Neural progenitor cell (in vitro differentiated cells): Measurements from ENCODE around the gene PTPRB. TPM values are rescaled to one million over a fixed set of nuclear protein-coding genes. Genes with fewer than 3 reads are reported as not detected.

Experiments
- DNase-seq: peaks from one replicate; pipeline ENCODE4 v3.0.0-alpha.2; 2016; ENCODE audit warnings: low spot score
- H2AFZ ChIP-seq: fragments of 200-600 bp; sonication (generic); replicated peaks from 2 replicates; pipeline ENCODE4 v1.6.1; 2016; ENCODE audit warnings: antibody characterized with exemption
- H3F3A ChIP-seq: fragments of 200-600 bp; sonication (generic); 2 replicates; pipeline ENCODE4 v1.6.1; 2016; ENCODE audit warnings: antibody characterized with exemption, low read depth
- H3K27ac ChIP-seq: fragments of 200-600 bp; sonication (generic); 2 replicates; pipeline ENCODE4 v1.5.1; 2016; ENCODE audit warnings: mild to moderate bottlenecking
- H3K27me3 ChIP-seq: fragments of 200-600 bp; sonication (generic); 2 replicates; pipeline ENCODE4 v1.6.1; 2016; ENCODE audit warnings: mild to moderate bottlenecking, moderate library complexity
- H3K36me3 ChIP-seq: fragments of 200-600 bp; sonication (generic); 2 replicates; pipeline ENCODE4 v1.5.1; 2016
- H3K4me1 ChIP-seq: fragments of 200-600 bp; sonication (generic); 2 replicates; pipeline ENCODE4 v1.6.1; 2016; ENCODE audit warnings: mixed run types
- H3K4me2 ChIP-seq: fragments of 200-600 bp; sonication (generic); 2 replicates; pipeline ENCODE4 v1.6.1; 2016
- H3K4me3 ChIP-seq: fragments of 200-600 bp; sonication (generic); 2 replicates; pipeline ENCODE4 v1.5.1; 2016
- H3K79me2 ChIP-seq: fragments of 200-600 bp; sonication (generic); 2 replicates; pipeline ENCODE4 v1.6.1; 2016; ENCODE audit warnings: low read depth
- H3K9ac ChIP-seq: fragments of 200-600 bp; sonication (generic); 2 replicates; pipeline ENCODE4 v1.6.1; 2016
- H3K9me3 ChIP-seq: fragments of 200-600 bp; sonication (generic); 2 replicates; pipeline ENCODE4 v1.5.1; 2016; ENCODE audit warnings: low read depth
- H4K20me1 ChIP-seq: fragments of 200-600 bp; sonication (generic); 2 replicates; pipeline ENCODE4 v1.6.1; 2016; ENCODE audit warnings: low read depth
- H3K27ac Mint-ChIP-seq: 3 replicates; pipeline ENCODE4 v1.8.0; 2021; ENCODE audit warnings: mixed read lengths
- H3K27me3 Mint-ChIP-seq: 2 replicates; pipeline ENCODE4 v1.8.0; 2022; ENCODE audit warnings: low read depth, mild to moderate bottlenecking, inconsistent platforms, moderate library complexity, mixed read lengths; ENCODE audit not compliant: insufficient read depth
- H3K36me3 Mint-ChIP-seq: 3 replicates; pipeline ENCODE4 v1.8.0; 2021; ENCODE audit warnings: mixed read lengths
- H3K4me1 Mint-ChIP-seq: 3 replicates; pipeline ENCODE4 v1.8.0; 2021; ENCODE audit warnings: mixed read lengths
- H3K4me3 Mint-ChIP-seq: 3 replicates; pipeline ENCODE4 v1.8.0; 2021; ENCODE audit warnings: mild to moderate bottlenecking, moderate library complexity, mixed read lengths
- H3K9me3 Mint-ChIP-seq: 3 replicates; pipeline ENCODE4 v1.8.0; 2020; ENCODE audit warnings: mixed read lengths
- EZH2 ChIP-seq: fragments of 200-600 bp; sonication (generic); IDR thresholded peaks from 2 replicates; pipeline ENCODE4 v1.6.1; 2017; ENCODE audit warnings: antibody characterized with exemption, mild to moderate bottlenecking, moderate library complexity
- EZH2phosphoT487 ChIP-seq: fragments of 200-600 bp; sonication (generic); IDR thresholded peaks from 2 replicates; pipeline ENCODE4 v1.6.1; 2017; ENCODE audit warnings: antibody characterized with exemption
- total RNA-seq: library from RNA; depleted of rRNA; stranded (reverse); fragments of >200 nt; gene quantifications from 2 replicates; pipeline ENCODE4 v1.2.3, GENCODE V29; 2015; ENCODE audit warnings: low replicate concordance
- TF ChIP-seq, protein P1 (sequence below): fragments of 200-600 bp; sonication (generic); IDR thresholded peaks from 2 replicates; pipeline ENCODE4 v1.5.1; 2017; ENCODE audit warnings: antibody characterized with exemption, mild to moderate bottlenecking

The PTPRB gene
- total RNA-seq, 1 donor from 2014 or later, result not detected

- no peak overlapping the region for H3K9ac ChIP-seq
- H3F3A ChIP-seq, result no peaks in the 10 kb centered on the region
- H3K27me3 Mint-ChIP-seq, result no peaks in the 10 kb centered on the region
- H3K4me1 Mint-ChIP-seq, result no peaks in the 10 kb centered on the region
- H2AFZ ChIP-seq, result no peak overlapping the region
- H3K79me2 ChIP-seq, result no peaks in the 10 kb centered on the region
- TF ChIP-seq, protein P1, sequence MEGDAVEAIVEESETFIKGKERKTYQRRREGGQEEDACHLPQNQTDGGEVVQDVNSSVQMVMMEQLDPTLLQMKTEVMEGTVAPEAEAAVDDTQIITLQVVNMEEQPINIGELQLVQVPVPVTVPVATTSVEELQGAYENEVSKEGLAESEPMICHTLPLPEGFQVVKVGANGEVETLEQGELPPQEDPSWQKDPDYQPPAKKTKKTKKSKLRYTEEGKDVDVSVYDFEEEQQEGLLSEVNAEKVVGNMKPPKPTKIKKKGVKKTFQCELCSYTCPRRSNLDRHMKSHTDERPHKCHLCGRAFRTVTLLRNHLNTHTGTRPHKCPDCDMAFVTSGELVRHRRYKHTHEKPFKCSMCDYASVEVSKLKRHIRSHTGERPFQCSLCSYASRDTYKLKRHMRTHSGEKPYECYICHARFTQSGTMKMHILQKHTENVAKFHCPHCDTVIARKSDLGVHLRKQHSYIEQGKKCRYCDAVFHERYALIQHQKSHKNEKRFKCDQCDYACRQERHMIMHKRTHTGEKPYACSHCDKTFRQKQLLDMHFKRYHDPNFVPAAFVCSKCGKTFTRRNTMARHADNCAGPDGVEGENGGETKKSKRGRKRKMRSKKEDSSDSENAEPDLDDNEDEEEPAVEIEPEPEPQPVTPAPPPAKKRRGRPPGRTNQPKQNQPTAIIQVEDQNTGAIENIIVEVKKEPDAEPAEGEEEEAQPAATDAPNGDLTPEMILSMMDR, result no peak
- no peak for TF ChIP-seq EZH2
- TF ChIP-seq EZH2phosphoT487, result no peak
- no peaks in the 10 kb centered on the region for H3K36me3 Mint-ChIP-seq
- no peaks in the 10 kb centered on the region for H3K36me3 ChIP-seq
- H3K4me2 ChIP-seq, result no peak overlapping the region
- H3K9me3 Mint-ChIP-seq, result no peaks in the 10 kb centered on the region
- H3K9me3 ChIP-seq, result no peaks in the 10 kb centered on the region
- no peak overlapping the region for H3K27ac ChIP-seq
- no peaks in the 10 kb centered on the region for H3K27me3 ChIP-seq
- no peak overlapping the region for H3K4me3 ChIP-seq
- H3K4me1 ChIP-seq, result peaks cover 6% of the 10 kb centered on the region
- H3K27ac Mint-ChIP-seq, result no peak overlapping the region
- no peaks in the 10 kb centered on the region for H4K20me1 ChIP-seq
- H3K4me3 Mint-ChIP-seq, result no peak overlapping the region
- no peak for DNase-seq
These were observed 79.5 kb downstream of the PTPRB start for GRCh38 chr12:70557583-70558191.

- Histone ChIP-seq H3K36me3 (no peaks in the 10 kb centered on the region), H3K79me2 (no peaks in the 10 kb centered on the region), H3K4me3 (no peak overlapping the region), H4K20me1 (no peaks in the 10 kb centered on the region), H3K9ac (no peak overlapping the region), H3K27me3 (no peaks in the 10 kb centered on the region), H3K4me1 (peaks cover 6% of the 10 kb centered on the region), H3F3A (no peaks in the 10 kb centered on the region), H3K27ac (no peak overlapping the region), H3K4me2 (no peak overlapping the region), H3K9me3 (no peaks in the 10 kb centered on the region), H2AFZ (no peak overlapping the region)
- TF ChIP-seq, protein P1, result no peak
- TF ChIP-seq EZH2phosphoT487, result no peak
- Mint-ChIP-seq H3K27me3 (no peaks in the 10 kb centered on the region), H3K9me3 (no peaks in the 10 kb centered on the region), H3K27ac (no peak overlapping the region), H3K36me3 (no peaks in the 10 kb centered on the region), H3K4me3 (no peak overlapping the region), H3K4me1 (no peaks in the 10 kb centered on the region)
- no peak for DNase-seq
These were observed 80.9 kb downstream of the PTPRB start for GRCh38 chr12:70556179-70556869.

- H4K20me1 ChIP-seq, result no peaks in the 10 kb centered on the region
- H3K4me1 ChIP-seq, result peaks cover 6% of the 10 kb centered on the region
- no peaks in the 10 kb centered on the region for H3F3A ChIP-seq
- H3K9ac ChIP-seq, result no peak overlapping the region
- H3K9me3 ChIP-seq, result no peaks in the 10 kb centered on the region
- no peaks in the 10 kb centered on the region for H3K79me2 ChIP-seq
- H3K27ac ChIP-seq, result no peak overlapping the region
- H3K27me3 Mint-ChIP-seq, result no peaks in the 10 kb centered on the region
- no peak for DNase-seq
- no peaks in the 10 kb centered on the region for H3K36me3 ChIP-seq
- no peak overlapping the region for H3K27ac Mint-ChIP-seq
- no peaks in the 10 kb centered on the region for H3K27me3 ChIP-seq
- TF ChIP-seq, protein P1, result no peak
- TF ChIP-seq EZH2phosphoT487, result no peak
- TF ChIP-seq EZH2, result no peak
- H3K4me3 ChIP-seq, result no peak overlapping the region
- H3K4me1 Mint-ChIP-seq, result no peaks in the 10 kb centered on the region
- H3K9me3 Mint-ChIP-seq, result no peaks in the 10 kb centered on the region
- no peak overlapping the region for H3K4me3 Mint-ChIP-seq
- H2AFZ ChIP-seq, result peak overlapping the region; percentile 95
- no peaks in the 10 kb centered on the region for H3K36me3 Mint-ChIP-seq
- no peak overlapping the region for H3K4me2 ChIP-seq
These were observed 82.1 kb downstream of the PTPRB start for GRCh38 chr12:70555081-70555480.
